Lower lobe of right lung (tissue), 2 donors: ENCODE measurements around the gene INSIG1. TPM values are rescaled to one million over a fixed set of nuclear protein-coding genes. Genes with fewer than 3 reads are reported as not detected.

ENCODE experiments used
- ATAC-seq, 2 donors: fragments of 200-7000 bp; cut with Tn5 transposase; one replicate each; pipeline ENCODE4 v1.9.1; 2020 to 2022; ENCODE audit warnings: mild to moderate bottlenecking in 2 of 2, moderate library complexity in 2 of 2
- DNase-seq: peaks from one replicate; pipeline ENCODE4 v3.0.0-alpha.2; 2020
- H3K27ac ChIP-seq: fragments of 200-600 bp; one replicate; pipeline ENCODE4 v1.8.0; 2022
- H3K27me3 ChIP-seq: fragments of 200-600 bp; one replicate; pipeline ENCODE4 v1.8.0; 2022; ENCODE audit warnings: low read depth
- H3K36me3 ChIP-seq: fragments of 200-600 bp; one replicate; pipeline ENCODE4 v1.8.0; 2022; ENCODE audit warnings: mild to moderate bottlenecking
- H3K4me1 ChIP-seq: fragments of 200-600 bp; one replicate; pipeline ENCODE4 v1.8.0; 2022
- H3K4me3 ChIP-seq: fragments of 200-600 bp; one replicate; pipeline ENCODE4 v1.8.0; 2022; ENCODE audit warnings: mild to moderate bottlenecking
- H3K9me3 ChIP-seq: fragments of 200-600 bp; one replicate; pipeline ENCODE4 v1.8.0; 2022
- intact Hi-C: fragments of 100-400 bp; cut with DNase I; formaldehyde crosslinking; loops from one replicate; pipeline ENCODE4 v1.11.0; 2022
- total RNA-seq: library from RNA; stranded (reverse); fragmentation: NEBNext Ultra II Directional; extraction: Animal tissue kit (Norgen Biotek cat#: 25700); gene quantifications from one replicate; pipeline ENCODE4 v1.2.1, GENCODE V29; 2021
- TF ChIP-seq, protein P1 (sequence below): fragments of 200-600 bp; IDR thresholded peaks from one replicate; pipeline ENCODE4 v1.8.0; 2022; ENCODE audit warnings: antibody characterized with exemption, mild to moderate bottlenecking
- donor health status: DM: no; HTN: yes; CAD: no; lungs with severe emphysema.

The INSIG1 gene
- total RNA-seq, 1 donor from 2014 or later = 70.9 TPM

DNA sequence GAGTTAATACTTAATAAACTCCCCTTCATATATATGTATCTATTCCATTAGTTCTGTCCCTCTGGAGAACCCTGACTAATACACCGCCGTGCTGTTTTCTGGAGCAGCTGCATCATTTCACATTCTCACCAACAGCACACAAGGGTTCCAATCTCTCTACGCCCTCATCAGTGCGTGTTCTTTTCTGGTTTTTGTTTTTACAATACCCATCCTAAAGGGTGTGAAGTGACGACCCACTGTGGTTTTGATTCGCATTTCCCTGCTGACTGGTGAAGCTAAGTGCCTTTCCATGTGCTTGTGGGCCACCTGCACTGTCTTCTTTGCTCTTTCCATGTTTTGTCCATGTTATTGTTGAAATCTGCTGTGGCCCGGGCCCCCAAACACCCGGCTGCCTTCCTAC lies 11.0 kb upstream of the INSIG1 start:
- Histone ChIP-seq H3K27me3 (no peaks in the 10 kb centered on the region), H3K27ac (no peak overlapping the region), H3K4me1 (peaks cover 3% of the 10 kb centered on the region), H3K36me3 (no peaks in the 10 kb centered on the region), H3K4me3 (no peak overlapping the region), H3K9me3 (no peaks in the 10 kb centered on the region)
- DNase-seq = no peak
- ATAC-seq = no peak
- TF ChIP-seq, protein P1, sequence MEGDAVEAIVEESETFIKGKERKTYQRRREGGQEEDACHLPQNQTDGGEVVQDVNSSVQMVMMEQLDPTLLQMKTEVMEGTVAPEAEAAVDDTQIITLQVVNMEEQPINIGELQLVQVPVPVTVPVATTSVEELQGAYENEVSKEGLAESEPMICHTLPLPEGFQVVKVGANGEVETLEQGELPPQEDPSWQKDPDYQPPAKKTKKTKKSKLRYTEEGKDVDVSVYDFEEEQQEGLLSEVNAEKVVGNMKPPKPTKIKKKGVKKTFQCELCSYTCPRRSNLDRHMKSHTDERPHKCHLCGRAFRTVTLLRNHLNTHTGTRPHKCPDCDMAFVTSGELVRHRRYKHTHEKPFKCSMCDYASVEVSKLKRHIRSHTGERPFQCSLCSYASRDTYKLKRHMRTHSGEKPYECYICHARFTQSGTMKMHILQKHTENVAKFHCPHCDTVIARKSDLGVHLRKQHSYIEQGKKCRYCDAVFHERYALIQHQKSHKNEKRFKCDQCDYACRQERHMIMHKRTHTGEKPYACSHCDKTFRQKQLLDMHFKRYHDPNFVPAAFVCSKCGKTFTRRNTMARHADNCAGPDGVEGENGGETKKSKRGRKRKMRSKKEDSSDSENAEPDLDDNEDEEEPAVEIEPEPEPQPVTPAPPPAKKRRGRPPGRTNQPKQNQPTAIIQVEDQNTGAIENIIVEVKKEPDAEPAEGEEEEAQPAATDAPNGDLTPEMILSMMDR = no peak
- intact Hi-C loops = no loop called here

DNA sequence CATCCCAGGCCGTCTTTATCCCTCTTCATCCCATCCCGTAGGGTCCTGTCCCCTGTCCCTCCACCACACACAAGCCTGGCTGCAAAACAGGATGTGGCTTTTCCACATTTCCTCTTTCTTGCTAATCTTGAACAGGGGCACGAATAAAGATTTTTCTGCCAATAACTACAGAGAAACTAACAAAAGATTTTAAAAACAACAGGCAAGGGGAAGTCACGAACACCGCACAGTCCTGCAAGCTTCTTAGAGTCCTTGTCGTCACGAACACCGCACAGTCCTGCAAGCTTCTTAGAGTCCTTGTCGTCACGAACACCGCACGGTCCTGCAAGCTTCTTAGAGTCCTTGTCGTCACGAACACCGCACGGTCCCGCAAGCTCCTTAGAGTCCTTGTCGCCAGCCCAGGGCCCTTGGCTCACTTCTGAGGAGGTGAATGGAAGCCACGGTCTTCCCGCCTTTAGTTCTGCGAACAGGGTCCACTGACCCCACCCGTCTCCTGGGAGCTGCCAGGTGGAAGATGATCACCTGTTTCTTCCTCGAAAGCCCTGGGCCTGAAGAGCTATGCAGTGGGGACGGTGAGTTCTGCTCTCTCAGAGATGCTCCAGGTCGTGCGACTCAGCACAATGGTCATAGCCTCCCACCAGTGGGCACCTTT lies 10.3 kb upstream of the INSIG1 start:
- no peak for ATAC-seq

DNA sequence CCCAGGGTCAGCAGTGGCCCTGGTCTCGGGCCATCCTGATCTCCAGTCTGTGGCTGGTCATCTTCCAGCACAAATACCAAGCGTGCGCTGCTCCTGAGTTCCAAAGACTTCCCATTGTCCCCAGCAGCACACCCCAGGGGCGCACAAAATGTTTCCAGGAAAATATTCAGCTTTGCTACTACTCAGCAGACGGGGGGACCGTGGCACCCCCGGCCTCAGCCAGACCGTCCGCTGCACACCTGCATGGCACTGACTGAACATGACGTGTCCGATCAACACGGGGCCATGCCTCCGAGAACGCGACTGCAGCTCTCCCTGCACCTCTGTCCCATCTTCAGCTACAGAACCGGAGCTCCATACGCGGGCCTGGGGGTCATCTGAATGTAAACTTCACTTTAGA lies 9.6 kb upstream of the INSIG1 start:
- ATAC-seq = no peak
- no peaks in the 10 kb centered on the region for H3K36me3 ChIP-seq
- no peak overlapping the region for H3K27ac ChIP-seq

More for the DNA sequence above, 10.3 kb upstream of the INSIG1 start:
- no peak overlapping the region for H3K27ac ChIP-seq
- intact Hi-C loops = no loop called here
- no peak overlapping the region for H3K4me3 ChIP-seq
- TF ChIP-seq, protein P1 = no peak
- peaks cover 3% of the 10 kb centered on the region for H3K4me1 ChIP-seq
- H3K27me3 ChIP-seq = no peaks in the 10 kb centered on the region
- DNase-seq = no peak
- no peaks in the 10 kb centered on the region for H3K9me3 ChIP-seq
- no peaks in the 10 kb centered on the region for H3K36me3 ChIP-seq

DNA sequence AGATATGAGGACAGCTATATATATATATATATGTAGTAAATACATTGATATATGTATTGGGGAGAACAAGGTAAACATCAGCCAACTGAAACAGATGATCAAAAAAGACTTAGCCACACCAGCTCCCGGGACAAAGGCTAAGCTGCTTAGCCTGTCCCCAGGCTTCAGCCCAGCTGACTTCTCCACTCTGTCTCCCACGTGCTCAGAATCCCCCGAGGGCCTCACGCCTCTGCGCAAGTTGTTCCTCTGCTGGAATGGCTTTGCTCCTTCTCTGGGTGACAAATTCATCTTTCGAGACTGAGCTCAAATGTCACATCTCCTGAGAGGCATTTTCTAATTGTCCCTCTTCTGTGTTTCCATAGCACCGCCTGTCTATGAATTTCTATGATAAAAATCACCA lies 8.6 kb upstream of the INSIG1 start:
- H3K36me3 ChIP-seq = no peaks in the 10 kb centered on the region
- DNase-seq = no peak
- no peak overlapping the region for H3K4me3 ChIP-seq
- TF ChIP-seq, protein P1 = no peak
- H3K27me3 ChIP-seq = no peaks in the 10 kb centered on the region
- H3K27ac ChIP-seq = no peak overlapping the region
- H3K4me1 ChIP-seq = peaks cover 3% of the 10 kb centered on the region
- intact Hi-C loops = no loop called here
- H3K9me3 ChIP-seq = no peaks in the 10 kb centered on the region
- no peak for ATAC-seq

More for the DNA sequence above, 9.6 kb upstream of the INSIG1 start:
- Histone ChIP-seq H3K4me1 (peaks cover 3% of the 10 kb centered on the region), H3K4me3 (no peak overlapping the region), H3K27me3 (no peaks in the 10 kb centered on the region), H3K9me3 (no peaks in the 10 kb centered on the region)
- no peak for DNase-seq
- intact Hi-C loops = no loop called here
- TF ChIP-seq, protein P1 = no peak

DNA sequence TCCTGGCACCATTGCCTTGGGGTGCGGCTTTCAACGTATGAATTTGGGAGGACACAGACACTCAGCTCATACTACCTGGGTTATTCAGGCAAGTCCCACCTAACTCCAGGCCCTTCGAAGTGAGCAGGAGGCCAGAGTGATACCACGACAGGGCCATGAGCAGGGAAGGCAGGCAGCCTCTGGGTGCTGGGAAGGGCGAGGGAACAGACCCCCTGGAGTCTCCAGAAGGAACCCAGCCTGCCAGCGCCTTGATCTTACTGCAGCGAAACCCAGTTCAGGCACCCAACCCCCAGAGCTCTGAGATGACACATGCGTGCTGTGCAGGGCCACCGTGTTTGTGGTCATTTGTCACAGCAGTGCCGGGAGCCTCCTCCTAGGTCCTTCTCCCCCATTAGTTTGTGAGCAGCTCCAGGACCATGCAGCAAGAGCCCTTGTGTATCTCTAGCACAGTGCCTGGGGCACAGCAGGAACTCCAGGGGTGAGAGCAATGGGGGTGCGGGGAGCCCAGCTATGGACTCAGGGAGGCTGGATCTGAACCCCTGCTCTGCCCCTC lies 7.7 kb upstream of the INSIG1 start:
- no peak for DNase-seq
- Histone ChIP-seq H3K27me3 (no peaks in the 10 kb centered on the region), H3K36me3 (no peaks in the 10 kb centered on the region), H3K4me1 (peaks cover 3% of the 10 kb centered on the region), H3K9me3 (no peaks in the 10 kb centered on the region), H3K4me3 (no peak overlapping the region), H3K27ac (no peak overlapping the region)
- TF ChIP-seq, protein P1 = no peak
- intact Hi-C loops = no loop called here
- no peak for ATAC-seq
